IMR-90 (cell line): ENCODE results near the gene GNAO1. TPM values are rescaled to one million over a fixed set of nuclear protein-coding genes. Genes with fewer than 3 reads are reported as not detected.

Experiments
- ATAC-seq: fragments of 200-7000 bp; cut with Tn5 transposase; 2 replicates; pipeline ENCODE4 v1.9.1; 2020; ENCODE audit warnings: low read depth, mild to moderate bottlenecking, moderate library complexity
- BruUV-seq: library from RNA; stranded (reverse); fragments of 400-500 nt; replicated peaks from 2 replicates; lab custom pipeline; 2021; lab: Mats Ljungman, UMichigan
- CTCF ChIA-PET: fragments of 300-600 bp; formaldehyde crosslinking; extraction: SDS; loops from one replicate; lab custom pipeline; 2021; ENCODE audit warnings: antibody characterized with exemption; lab: Yijun Ruan, JAX
- POLR2A ChIA-PET: fragments of 300-600 bp; sonication (Branson Sonifier 250); formaldehyde crosslinking; loops from one replicate; lab custom pipeline; 2022; ENCODE audit warnings: antibody characterized with exemption; ENCODE audit not compliant: unreplicated experiment; lab: Charles Lee
- DNase-seq: peaks from one replicate; pipeline ENCODE4 v3.0.0; 2013
- H2AFZ ChIP-seq: replicated peaks from 2 replicates; pipeline ENCODE3; 2013; ENCODE audit warnings: low read length, mild to moderate bottlenecking; ENCODE audit not compliant: poor library complexity
- H2AK5ac ChIP-seq: 2 replicates; pipeline ENCODE4 v1.6.1; 2013; ENCODE audit warnings: low read depth, low read length, inconsistent platforms
- H2AK9ac ChIP-seq: replicated peaks from 2 replicates; pipeline ENCODE3; 2013; ENCODE audit warnings: mild to moderate bottlenecking, low read depth, low read length, moderate library complexity; ENCODE audit not compliant: poor library complexity
- H2BK120ac ChIP-seq: 2 replicates; pipeline ENCODE4 v1.6.1; 2013; ENCODE audit warnings: low read depth, low read length, inconsistent platforms
- H2BK15ac ChIP-seq: 3 replicates; pipeline ENCODE4 v1.6.1; 2013; ENCODE audit warnings: low read depth, low read length, inconsistent platforms
- H2BK20ac ChIP-seq: 2 replicates; pipeline ENCODE4 v1.6.1; 2013; ENCODE audit warnings: low read depth, mild to moderate bottlenecking, inconsistent platforms, low read length, moderate library complexity
- H2BK5ac ChIP-seq: 2 replicates; pipeline ENCODE4 v1.6.1; 2013; ENCODE audit warnings: mild to moderate bottlenecking, low read depth, low read length, inconsistent platforms; ENCODE audit not compliant: poor library complexity, severe bottlenecking
- H3K14ac ChIP-seq: replicated peaks from 2 replicates; pipeline ENCODE4 v1.6.1; 2013; ENCODE audit warnings: low read depth, low read length, inconsistent platforms
- H3K18ac ChIP-seq: 2 replicates; pipeline ENCODE4 v1.6.1; 2013; ENCODE audit warnings: low read depth, low read length, control low read depth
- H3K23ac ChIP-seq: 2 replicates; pipeline ENCODE4 v1.6.1; 2013; ENCODE audit warnings: low read depth, low read length, inconsistent platforms
- H3K27ac ChIP-seq: 2 replicates; pipeline ENCODE4 v1.5.1; 2013; ENCODE audit warnings: mild to moderate bottlenecking, control low read depth, low read length; ENCODE audit not compliant: insufficient read depth
- H3K27me3 ChIP-seq: 2 replicates; pipeline ENCODE4 v1.6.1; 2013; ENCODE audit warnings: low read length; ENCODE audit not compliant: control insufficient read depth, insufficient read depth
- H3K36me3 ChIP-seq: 2 replicates; pipeline ENCODE4 v1.6.1; 2013; ENCODE audit warnings: low read length, mixed read lengths; ENCODE audit not compliant: control insufficient read depth, insufficient read depth
- H3K4ac ChIP-seq: 2 replicates; pipeline ENCODE4 v1.6.1; 2013; ENCODE audit warnings: low read depth, low read length, inconsistent platforms
- H3K4me1 ChIP-seq: 2 replicates; pipeline ENCODE4 v1.6.1; 2013; ENCODE audit warnings: low read length, mixed read lengths; ENCODE audit not compliant: control insufficient read depth, insufficient read depth
- H3K4me2 ChIP-seq: 2 replicates; pipeline ENCODE4 v1.6.1; 2013; ENCODE audit warnings: low read depth, mild to moderate bottlenecking, control low read depth, low read length, moderate library complexity
- H3K4me3 ChIP-seq: 2 replicates; pipeline ENCODE4 v1.5.1; 2013; ENCODE audit warnings: low read depth, mild to moderate bottlenecking, control low read depth, low read length, moderate library complexity; ENCODE audit not compliant: insufficient read depth
- H3K56ac ChIP-seq: 2 replicates; pipeline ENCODE4 v1.6.1; 2013; ENCODE audit warnings: low read length, inconsistent platforms; ENCODE audit not compliant: insufficient read depth; ENCODE audit errors: extremely low read depth
- H3K79me1 ChIP-seq, 2 experiments: 2 replicates each; pipeline ENCODE4 v1.6.1; 2013; ENCODE audit warnings: low read length in 2 of 2, inconsistent platforms in 1 of 2, low read depth in 1 of 2
- H3K9ac ChIP-seq: 2 replicates; pipeline ENCODE4 v1.6.1; 2013; ENCODE audit warnings: low read depth, low read length, control low read depth
- H3K9me1 ChIP-seq: 2 replicates; pipeline ENCODE4 v1.6.1; 2013; ENCODE audit warnings: low read length, inconsistent platforms; ENCODE audit not compliant: insufficient read depth
- H3K9me3 ChIP-seq: 2 replicates; pipeline ENCODE4 v1.6.1; 2013; ENCODE audit warnings: low read length; ENCODE audit not compliant: control insufficient read depth, insufficient read depth
- H4K20me1 ChIP-seq: 2 replicates; pipeline ENCODE4 v1.6.1; 2013; ENCODE audit warnings: low read length, inconsistent platforms; ENCODE audit not compliant: insufficient read depth
- H4K5ac ChIP-seq: 2 replicates; pipeline ENCODE4 v1.6.1; 2013; ENCODE audit warnings: mild to moderate bottlenecking, low read depth, low read length, control low read depth
- H4K8ac ChIP-seq, 2 experiments: 2 replicates each; pipeline ENCODE4 v1.6.1; 2013; ENCODE audit warnings: low read depth in 2 of 2, low read length in 2 of 2, control low read depth in 1 of 2, inconsistent platforms in 1 of 2
- H4K91ac ChIP-seq: 2 replicates; pipeline ENCODE4 v1.6.1; 2013; ENCODE audit warnings: low read depth, low read length, inconsistent platforms; ENCODE audit not compliant: insufficient read depth
- CHD1 ChIP-seq: IDR thresholded peaks from 2 replicates; pipeline ENCODE4 v1.6.1; 2012; ENCODE audit warnings: low read depth, low read length, improper control_type of control experiment
- POLR2A ChIP-seq: IDR thresholded peaks from 2 replicates; pipeline ENCODE4 v1.6.1; 2012; ENCODE audit warnings: mild to moderate bottlenecking, low read depth, low read length
- RFX5 ChIP-seq: IDR thresholded peaks from 2 replicates; pipeline ENCODE4 v1.8.0; 2012; ENCODE audit warnings: low read depth, mild to moderate bottlenecking, low read length, moderate library complexity
- WGBS, 2 experiments: methylation state at CpG; one replicate each; pipeline versions ENCODE4 v1.1.5 to v1.1.7; 2013; ENCODE audit warnings: missing lambda C conversion rate in 2 of 2; ENCODE audit not compliant: insufficient read length in 1 of 2; ENCODE audit errors: extremely low coverage in 2 of 2; 5-methylcytosine and 5-hydroxymethylcytosine counted together
- dilution Hi-C: fragments of 300-500 bp; cut with HindIII; formaldehyde crosslinking; loops from one replicate; pipeline ENCODE4 v1.14.3; 2018; ENCODE audit warnings: low sequenced_read_pairs; ENCODE audit not compliant: unreplicated experiment
- in situ Hi-C: fragments of 300-500 bp; cut with MboI; formaldehyde crosslinking; loops from 3 replicates; pipeline ENCODE4 v1.14.3; 2019; ENCODE audit warnings: low sequenced_read_pairs, inconsistent platforms, mixed read lengths
- intact Hi-C: fragments of 100-400 bp; cut with micrococcal nuclease; formaldehyde crosslinking; loops from 2 replicates; pipeline ENCODE4 v1.10.0; 2022
- polyA plus RNA-seq, 3 experiments: library from polyadenylated mRNA; depleted of rRNA; stranded (reverse); fragments of >200 nt; gene quantifications; 2 replicates each; pipeline ENCODE4 v1.2.3, GENCODE V29; 2012; ENCODE audit warnings: low replicate concordance in 1 of 3
- total RNA-seq: library from RNA; depleted of rRNA; stranded (reverse); fragments of >200 nt; gene quantifications from 2 replicates; pipeline ENCODE4 v1.2.3, GENCODE V29; 2012
- TF ChIP-seq, protein P1 (sequence below): fragments of 150-350 bp; IDR thresholded peaks from 2 replicates; pipeline ENCODE4 v1.6.1; 2017; ENCODE audit warnings: mild to moderate bottlenecking, antibody characterized with exemption, low read length, low read depth

The GNAO1 gene
- total and polyA plus RNA-seq, 2 of the 4 experiments (the other 2 are of a cell fraction) = under 0.01 to 0.07 TPM

DNA sequence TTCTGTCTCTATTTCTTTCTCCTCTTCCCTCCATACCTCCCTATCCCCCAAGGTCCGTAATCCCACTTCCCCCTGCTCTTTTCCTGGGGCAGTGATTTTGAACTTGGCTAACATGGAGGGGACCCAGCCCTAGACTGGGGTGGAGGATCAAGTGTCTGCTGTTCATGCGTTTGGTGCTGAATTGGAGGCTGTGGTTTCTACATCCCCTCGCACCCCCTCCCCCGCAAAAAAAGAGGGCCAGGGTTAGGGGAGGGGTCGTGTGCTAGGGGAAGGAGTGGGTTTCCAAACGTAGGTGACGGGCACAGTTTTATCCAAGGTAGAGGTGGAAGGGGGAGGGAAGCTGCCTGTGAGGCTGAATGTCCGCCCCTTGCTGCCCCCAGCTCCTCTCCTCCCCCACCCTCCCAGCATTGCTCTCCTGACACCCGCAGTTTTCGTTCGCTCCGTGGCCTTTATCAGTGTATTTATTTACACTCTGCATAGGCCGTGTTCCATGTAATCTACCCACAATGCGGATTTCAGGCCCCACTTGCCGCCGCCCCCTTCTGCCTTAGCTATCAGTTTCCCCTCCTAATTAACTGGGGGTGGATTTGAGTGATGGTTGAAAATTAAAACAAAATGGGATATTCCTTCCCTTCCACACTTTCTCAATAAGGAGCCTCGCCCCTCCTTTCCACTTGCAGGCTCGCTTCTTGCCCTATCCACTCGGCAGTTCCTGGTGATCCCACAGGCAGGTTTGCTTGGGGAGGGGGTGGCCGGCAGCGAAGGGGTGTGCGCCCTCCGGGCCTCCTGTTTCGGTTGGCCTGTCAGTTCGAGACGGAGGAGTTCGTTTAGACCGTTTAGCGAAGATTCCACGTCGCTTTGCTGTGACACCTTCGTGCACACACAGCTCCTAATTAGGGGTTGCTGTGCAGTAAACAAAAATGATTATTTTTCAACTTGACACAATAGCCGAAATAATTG is 2.0 kb downstream of the GNAO1 start:
- ChIA-PET CTCF (no interaction called here), POLR2A (no interaction called here)
- Histone ChIP-seq H3K4me3 (no peak overlapping the region), H3K18ac (no peak overlapping the region), H3K36me3 (no peaks in the 10 kb centered on the region), H2BK20ac (no peak overlapping the region), H3K79me1 (no peaks in the 10 kb centered on the region), H3K23ac (no peak overlapping the region), H2BK120ac (no peak overlapping the region), H4K8ac (no peak overlapping the region), H3K9me1 (no peaks in the 10 kb centered on the region), H3K14ac (no peak overlapping the region), H2AK5ac (no peak overlapping the region), H3K4ac (no peak overlapping the region), H3K27ac (no peak overlapping the region), H3K27me3 (peaks cover 63% of the 10 kb centered on the region), H2AK9ac (no peak overlapping the region), H3K9me3 (0 out of 2 replicates have a peak, but pooled peaks cover 5% of the 10 kb centered on the region), H2AFZ (no peak overlapping the region), H4K20me1 (no peaks in the 10 kb centered on the region), H3K4me2 (no peak overlapping the region), H2BK15ac (no peak overlapping the region), H4K5ac (no peak overlapping the region), H3K4me1 (no peaks in the 10 kb centered on the region; the same call in 1 of the 2 replicates), H3K9ac (no peak overlapping the region), H2BK5ac (no peak overlapping the region), H4K91ac (no peak overlapping the region), H3K56ac (no peak overlapping the region)
- dilution Hi-C loops (no loop called here), intact Hi-C loops (loop anchor here (5.0 kb wide), 1 partner anchor 109 kb away; no protein-coding TSS in a partner anchor), in situ Hi-C loops (no loop called here)
- WGBS, 2 experiments = 7% methylated on average over 3 of the region's 33 CpGs; no CpG with 5 or more reads in 1 of the 2 experiments
- no peak for DNase-seq
- TF ChIP-seq RFX5 (no peak), CHD1 (no peak), POLR2A (no peak)
- TF ChIP-seq, protein P1, sequence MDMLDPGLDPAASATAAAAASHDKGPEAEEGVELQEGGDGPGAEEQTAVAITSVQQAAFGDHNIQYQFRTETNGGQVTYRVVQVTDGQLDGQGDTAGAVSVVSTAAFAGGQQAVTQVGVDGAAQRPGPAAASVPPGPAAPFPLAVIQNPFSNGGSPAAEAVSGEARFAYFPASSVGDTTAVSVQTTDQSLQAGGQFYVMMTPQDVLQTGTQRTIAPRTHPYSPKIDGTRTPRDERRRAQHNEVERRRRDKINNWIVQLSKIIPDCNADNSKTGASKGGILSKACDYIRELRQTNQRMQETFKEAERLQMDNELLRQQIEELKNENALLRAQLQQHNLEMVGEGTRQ = no peak
- no peak for ATAC-seq
- no TSS peak for BruUV-seq
